DMS153 treated with DMSO at 0.1 percent for 48 hours (cell line): Measurements from ENCODE around the gene MRPL40.
"Not testable (repeated sequence)": the region's sequence is repeated elsewhere in the genome, so short reads cannot be mapped to it uniquely, and the experiment has no call there.

Source experiments
- DNase-seq: peaks from one replicate; lab custom pipeline; 2025; ENCODE audit not compliant: unreplicated experiment; lab: John Stamatoyannopoulos, UW

MRPL40 gene

DNA sequence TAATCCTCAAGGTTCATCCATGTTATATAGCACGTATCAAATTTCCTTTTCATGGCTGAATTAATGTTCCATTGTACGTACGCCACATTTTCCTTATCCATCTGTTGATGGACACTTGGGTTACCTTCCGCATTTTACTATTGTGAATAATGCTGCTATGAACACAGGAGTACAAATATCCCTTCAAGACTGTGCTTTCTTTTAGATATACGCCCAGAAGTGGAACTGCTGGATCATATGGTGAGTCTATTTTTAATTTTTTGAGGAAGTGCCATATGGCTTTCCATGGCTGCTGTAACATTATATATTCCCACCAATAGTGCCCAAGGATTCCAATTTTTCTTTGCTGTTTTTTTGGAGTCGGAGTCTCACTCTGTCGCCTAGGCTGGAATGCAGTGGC is 6.0 kb downstream of the MRPL40 start:
- no peak for DNase-seq

DNA sequence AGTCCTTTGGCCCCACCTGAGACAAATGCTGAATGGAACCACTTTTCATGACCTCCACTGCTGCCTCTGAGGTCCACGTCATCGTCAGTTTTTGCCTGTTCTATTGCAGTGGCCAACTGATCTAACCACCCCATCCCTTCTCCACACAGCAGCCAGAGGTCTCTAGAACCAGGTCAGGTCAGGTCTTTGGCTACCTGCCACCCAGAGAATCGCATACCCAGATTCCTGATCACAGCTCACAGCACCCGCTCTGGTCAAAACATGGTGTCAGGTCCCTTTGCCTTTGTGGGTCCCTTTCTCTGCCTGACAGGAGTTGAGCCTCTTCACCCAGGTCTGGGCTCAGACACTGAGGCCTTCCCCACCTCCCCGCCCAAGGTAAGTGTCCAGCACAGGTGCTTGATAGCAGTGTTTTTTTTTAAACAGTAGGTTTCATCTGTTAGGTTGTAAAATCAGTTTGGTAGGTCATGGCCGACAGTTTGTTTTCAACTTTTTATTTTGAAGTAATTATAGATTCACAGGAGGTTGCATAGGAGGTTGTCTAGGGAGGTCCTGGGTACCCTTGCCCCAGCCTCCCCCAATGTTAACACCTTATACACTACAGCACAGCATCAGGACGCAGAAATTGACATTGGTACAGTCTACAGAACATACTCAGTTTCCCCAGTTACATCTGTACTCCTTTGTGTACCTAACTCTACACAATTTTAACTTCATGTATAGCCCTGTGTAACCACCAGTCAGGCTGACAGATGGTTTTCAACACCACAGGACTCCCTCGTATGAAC is 8.3 kb downstream of the MRPL40 start:
- DNase-seq = no peak

GRCh38 chr22:19442166-19442565 is 9.8 kb downstream of the MRPL40 start:
- no peak for DNase-seq

GRCh38 chr22:19443544-19444211 is 11.3 kb downstream of the MRPL40 start:
- no peak for DNase-seq

GRCh38 chr22:19445279-19445982 is 13.1 kb downstream of the MRPL40 start:
- not testable (repeated sequence) for DNase-seq

GRCh38 chr22:19446603-19447329 is 14.4 kb downstream of the MRPL40 start:
- DNase-seq = peak; percentile 60

GRCh38 chr22:19447330-19448075 is 15.2 kb downstream of the MRPL40 start, which contains the start of gene C22orf39:
Gene C22orf39 (minus strand): TSS chr22:19447711. CDS start chr22:19447688, 23 bp downstream.
- peak; percentile 90 for DNase-seq

GRCh38 chr22:19448076-19448607 is 15.8 kb downstream of the MRPL40 start:
- DNase-seq = peak; percentile 68

GRCh38 chr22:19448739-19449421 is 16.5 kb downstream of the MRPL40 start:
- DNase-seq = no peak

GRCh38 chr22:19449422-19449767 is 17.1 kb downstream of the MRPL40 start:
- no peak for DNase-seq

DNA sequence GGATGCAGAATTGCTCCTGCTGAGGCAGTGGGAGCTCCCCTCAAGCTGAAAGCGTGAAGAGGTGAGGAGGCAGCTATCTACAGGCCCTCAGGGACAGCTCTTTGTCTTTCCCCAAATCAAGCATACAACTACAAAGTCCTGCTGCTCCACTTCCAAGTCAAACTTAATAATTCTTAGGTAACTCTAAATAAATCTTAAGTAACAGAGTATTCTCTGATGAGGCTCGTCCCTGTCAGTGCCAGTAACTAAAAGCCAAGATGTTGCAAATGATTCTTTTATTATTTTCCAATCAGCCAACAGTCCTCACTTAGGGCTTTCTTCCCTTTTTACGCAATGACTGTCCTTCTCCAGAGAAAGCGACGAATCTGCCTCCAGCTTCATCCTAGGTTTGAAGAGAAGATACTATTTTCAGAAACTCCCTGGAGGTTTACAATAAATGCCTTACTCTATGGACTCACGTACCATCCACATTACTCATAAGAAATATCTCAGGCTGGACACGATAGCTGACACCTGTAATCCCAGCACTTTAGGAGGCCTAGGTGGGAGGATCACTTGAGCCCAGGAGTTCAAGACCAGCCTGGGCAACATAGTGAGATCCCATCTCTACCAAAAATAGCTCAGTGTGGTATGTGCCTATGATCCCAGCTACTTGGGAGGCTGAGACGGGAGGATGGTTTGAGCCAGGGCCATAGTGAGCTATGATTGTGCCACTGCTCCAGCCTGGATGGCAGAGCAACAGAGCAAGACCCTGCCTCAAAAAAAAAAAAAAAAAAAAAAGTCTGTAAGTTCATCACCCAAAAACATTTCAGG is 18.2 kb downstream of the MRPL40 start:
- no peak for DNase-seq

GRCh38 chr22:19451570-19451969 is 19.2 kb downstream of the MRPL40 start:
- no peak for DNase-seq

- DNase-seq = no peak
Observed at GRCh38 chr22:19453718-19454117, 21.4 kb downstream of the MRPL40 start.

DNA sequence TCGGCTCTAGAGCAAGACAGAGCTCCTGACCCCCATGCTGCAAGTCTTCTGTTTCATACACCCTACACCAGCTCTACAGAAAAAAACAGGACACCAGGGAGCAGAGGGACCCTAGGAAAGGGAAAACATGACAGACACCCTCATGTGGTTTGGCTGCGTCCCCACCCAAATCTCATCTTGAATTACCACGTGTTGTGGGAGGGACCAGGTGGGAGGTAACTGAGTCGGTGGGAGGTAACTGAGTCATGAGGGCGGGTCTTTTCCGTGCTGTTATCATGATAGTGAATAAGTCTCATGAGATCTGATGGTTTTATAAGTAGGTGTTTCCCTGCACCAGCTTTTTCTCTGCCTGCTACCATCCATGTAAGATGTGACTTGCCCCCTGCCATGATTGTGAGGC is 21.8 kb downstream of the MRPL40 start:
- no peak for DNase-seq

DNA sequence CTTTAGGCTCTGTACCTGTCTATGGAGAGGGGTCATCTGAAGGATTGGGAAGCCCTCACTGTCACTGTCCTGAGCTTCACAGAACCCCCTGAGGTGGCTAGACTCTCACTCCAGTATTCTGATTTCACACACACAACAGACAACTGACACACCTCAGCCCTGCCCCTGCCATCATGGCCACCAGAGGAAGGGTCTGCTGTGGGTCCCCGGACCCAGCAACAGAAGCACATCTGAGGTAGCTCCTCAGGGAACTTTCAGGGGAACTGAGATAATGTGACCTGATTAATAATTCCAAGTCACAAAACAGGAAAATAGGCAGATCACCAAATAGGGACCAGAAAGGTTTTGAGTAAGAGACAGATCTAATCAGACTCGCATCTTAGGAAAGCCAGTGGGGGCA is 22.7 kb downstream of the MRPL40 start:
- DNase-seq = no peak

GRCh38 chr22:19455585-19456370 is 23.4 kb downstream of the MRPL40 start:
- DNase-seq = no peak

DNA sequence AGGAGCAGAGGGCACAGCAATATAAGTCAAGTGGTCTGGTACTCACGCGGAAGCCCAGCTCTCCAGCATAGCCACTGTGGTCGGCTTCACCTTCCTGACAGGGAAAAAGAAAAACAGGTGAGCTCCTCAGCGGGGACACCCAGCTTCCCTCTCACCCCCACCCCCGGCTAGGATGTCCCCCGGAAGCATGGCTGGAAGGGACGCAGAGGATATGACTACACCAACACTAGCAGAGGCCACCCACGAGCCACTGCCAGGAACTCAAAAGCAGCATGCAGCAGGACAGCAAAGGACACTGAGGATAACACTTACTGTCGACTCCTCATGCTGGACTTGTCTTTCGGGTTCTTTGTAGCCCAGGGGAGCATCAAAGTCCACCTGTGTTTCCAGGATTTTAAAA is 24.2 kb downstream of the MRPL40 start:
- no peak for DNase-seq

GRCh38 chr22:19457828-19458428 is 25.6 kb downstream of the MRPL40 start:
- no peak for DNase-seq
